ENCODE results near the gene KIAA1586. TPM values are rescaled to one million over a fixed set of nuclear protein-coding genes. Genes with fewer than 3 reads are reported as not detected.
"Not testable (repeated sequence)": the region's sequence is repeated elsewhere in the genome, so short reads cannot be mapped to it uniquely, and the experiment has no call there.

Gene KIAA1586
- total RNA-seq, 4 donors from 2014 or later: 3.1 to 6.4 (median 4.8) TPM

DNA sequence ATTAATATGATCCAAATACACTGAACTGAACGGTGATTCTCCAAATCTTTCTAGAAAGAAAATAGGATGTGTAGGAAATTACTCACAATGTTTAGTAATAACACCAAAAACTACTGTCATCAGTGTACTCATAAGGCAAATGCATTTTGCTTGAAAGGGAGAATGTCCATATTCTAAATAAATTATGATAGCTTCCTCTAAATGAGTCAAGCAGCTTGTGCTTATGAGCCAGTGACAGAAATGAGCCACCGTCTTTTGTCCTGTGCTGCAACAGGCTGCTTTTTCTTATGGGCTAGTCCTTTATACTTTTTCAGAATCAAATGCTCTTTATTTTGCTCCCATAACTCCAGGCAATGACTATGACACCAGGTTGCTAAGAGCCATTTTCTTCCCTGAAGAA is 39.0 kb downstream of the KIAA1586 start:
- H3K4me1 ChIP-seq: no peaks in the 10 kb centered on the region
- DNase-seq (ENCODE audit: low spot score in 2 of 2): no peak
- no peak overlapping the region for H3K27ac ChIP-seq
- no peaks in the 10 kb centered on the region for H3K27me3 ChIP-seq
- 87% methylated on average over 2 of the region's 2 CpGs for WGBS
- TF ChIP-seq EP300 (IDR thresholded peaks at IDR 0.05) (no peak), POLR2A (IDR thresholded peaks at IDR 0.05) (no peak), POLR2AphosphoS5 (IDR thresholded peaks at IDR 0.05) (no peak)
- TF ChIP-seq, protein P1, sequence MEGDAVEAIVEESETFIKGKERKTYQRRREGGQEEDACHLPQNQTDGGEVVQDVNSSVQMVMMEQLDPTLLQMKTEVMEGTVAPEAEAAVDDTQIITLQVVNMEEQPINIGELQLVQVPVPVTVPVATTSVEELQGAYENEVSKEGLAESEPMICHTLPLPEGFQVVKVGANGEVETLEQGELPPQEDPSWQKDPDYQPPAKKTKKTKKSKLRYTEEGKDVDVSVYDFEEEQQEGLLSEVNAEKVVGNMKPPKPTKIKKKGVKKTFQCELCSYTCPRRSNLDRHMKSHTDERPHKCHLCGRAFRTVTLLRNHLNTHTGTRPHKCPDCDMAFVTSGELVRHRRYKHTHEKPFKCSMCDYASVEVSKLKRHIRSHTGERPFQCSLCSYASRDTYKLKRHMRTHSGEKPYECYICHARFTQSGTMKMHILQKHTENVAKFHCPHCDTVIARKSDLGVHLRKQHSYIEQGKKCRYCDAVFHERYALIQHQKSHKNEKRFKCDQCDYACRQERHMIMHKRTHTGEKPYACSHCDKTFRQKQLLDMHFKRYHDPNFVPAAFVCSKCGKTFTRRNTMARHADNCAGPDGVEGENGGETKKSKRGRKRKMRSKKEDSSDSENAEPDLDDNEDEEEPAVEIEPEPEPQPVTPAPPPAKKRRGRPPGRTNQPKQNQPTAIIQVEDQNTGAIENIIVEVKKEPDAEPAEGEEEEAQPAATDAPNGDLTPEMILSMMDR (IDR thresholded peaks at IDR 0.05): no peak
- no peaks in the 10 kb centered on the region for H3K9me3 ChIP-seq
- no peak overlapping the region for H3K4me3 ChIP-seq
- H3K36me3 ChIP-seq: no peaks in the 10 kb centered on the region

DNA sequence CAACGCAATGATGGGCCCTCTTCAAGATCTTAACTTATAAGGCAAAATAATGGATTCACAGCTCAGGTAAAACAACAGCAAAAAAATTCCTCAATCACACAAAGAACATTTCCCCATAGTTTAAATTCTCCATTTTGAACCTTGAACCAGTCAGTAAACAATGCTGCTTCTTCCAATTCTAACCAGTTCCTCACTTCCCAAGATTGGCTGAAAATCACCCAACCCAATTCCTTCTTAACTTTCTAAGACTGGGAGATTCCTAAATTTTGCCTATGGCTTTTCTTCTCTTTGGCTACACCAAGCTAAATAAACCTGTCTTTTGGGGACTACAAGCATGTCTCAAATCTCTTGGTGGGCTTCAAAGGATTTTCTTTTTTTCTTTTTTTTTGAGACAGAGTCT is 40.4 kb downstream of the KIAA1586 start:
- TF ChIP-seq POLR2AphosphoS5 (IDR thresholded peaks at IDR 0.05) (no peak), POLR2A (IDR thresholded peaks at IDR 0.05) (no peak), EP300 (IDR thresholded peaks at IDR 0.05) (no peak)
- TF ChIP-seq, protein P1 (IDR thresholded peaks at IDR 0.05): no peak
- no peak overlapping the region for H3K4me3 ChIP-seq
- peaks cover 6% of the 10 kb centered on the region for H3K4me1 ChIP-seq
- DNase-seq (ENCODE audit: low spot score in 2 of 2): no peak
- H3K27me3 ChIP-seq: no peaks in the 10 kb centered on the region
- no peaks in the 10 kb centered on the region for H3K9me3 ChIP-seq
- no peaks in the 10 kb centered on the region for H3K36me3 ChIP-seq
- 100% methylated on average over 1 of the region's 1 CpG for WGBS
- H3K27ac ChIP-seq: no peak overlapping the region

DNA sequence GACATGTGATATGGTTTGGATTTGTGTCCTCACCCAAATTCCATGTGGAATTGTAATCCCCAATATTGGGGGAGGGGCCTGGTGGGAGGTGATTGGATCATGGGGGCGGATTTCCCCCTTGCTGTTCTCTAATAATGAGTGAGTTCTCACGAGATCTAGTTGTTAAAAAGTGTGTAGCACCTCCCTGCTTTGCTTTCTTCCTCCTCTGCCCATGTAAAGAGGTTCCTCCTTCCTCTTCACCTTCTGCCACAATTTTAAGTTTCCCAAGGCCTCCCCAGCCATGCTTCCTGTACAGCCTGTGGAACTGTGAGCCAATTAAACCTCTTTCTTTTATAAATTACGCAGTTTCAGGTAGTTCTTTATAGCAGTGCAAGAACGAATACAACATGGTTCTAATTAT is 41.4 kb downstream of the KIAA1586 start:
- 79% methylated on average over 4 of the region's 4 CpGs for WGBS

DNA sequence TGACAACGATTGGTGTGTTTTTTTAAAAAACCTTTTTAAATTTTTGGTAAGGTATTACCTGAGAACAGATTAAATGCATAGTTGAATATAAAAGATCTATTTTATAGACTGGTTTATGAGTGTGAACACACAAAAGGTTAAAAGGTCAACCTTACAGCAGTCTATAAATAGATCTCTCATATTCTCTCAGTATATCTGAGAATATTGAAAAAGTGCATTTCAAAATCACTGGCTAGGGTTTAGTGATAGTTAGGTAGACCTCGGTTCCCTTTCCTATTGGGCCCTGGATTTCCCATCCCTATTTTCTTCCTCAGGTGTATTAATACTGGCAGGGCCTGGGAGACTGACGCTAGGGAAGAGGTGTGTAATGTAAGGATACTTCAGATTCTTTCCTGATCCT is 42.8 kb downstream of the KIAA1586 start:
- no peak for TF ChIP-seq EP300 (IDR thresholded peaks at IDR 0.05)
- TF ChIP-seq POLR2A (IDR thresholded peaks at IDR 0.05): no peak
- TF ChIP-seq, protein P1 (IDR thresholded peaks at IDR 0.05): no peak
- TF ChIP-seq POLR2AphosphoS5 (IDR thresholded peaks at IDR 0.05): no peak

More for the DNA sequence above, 41.4 kb downstream of the KIAA1586 start:
- no peak for DNase-seq (ENCODE audit: low spot score in 2 of 2)
- Histone ChIP-seq H3K27ac (no peak overlapping the region), H3K9me3 (no peaks in the 10 kb centered on the region), H3K27me3 (no peaks in the 10 kb centered on the region), H3K4me3 (no peak overlapping the region), H3K36me3 (no peaks in the 10 kb centered on the region), H3K4me1 (peaks cover 15% of the 10 kb centered on the region)
- TF ChIP-seq POLR2AphosphoS5 (IDR thresholded peaks at IDR 0.05): no peak
- TF ChIP-seq, protein P1 (IDR thresholded peaks at IDR 0.05): no peak
- no peak for TF ChIP-seq POLR2A (IDR thresholded peaks at IDR 0.05)
- TF ChIP-seq EP300 (IDR thresholded peaks at IDR 0.05): no peak

DNA sequence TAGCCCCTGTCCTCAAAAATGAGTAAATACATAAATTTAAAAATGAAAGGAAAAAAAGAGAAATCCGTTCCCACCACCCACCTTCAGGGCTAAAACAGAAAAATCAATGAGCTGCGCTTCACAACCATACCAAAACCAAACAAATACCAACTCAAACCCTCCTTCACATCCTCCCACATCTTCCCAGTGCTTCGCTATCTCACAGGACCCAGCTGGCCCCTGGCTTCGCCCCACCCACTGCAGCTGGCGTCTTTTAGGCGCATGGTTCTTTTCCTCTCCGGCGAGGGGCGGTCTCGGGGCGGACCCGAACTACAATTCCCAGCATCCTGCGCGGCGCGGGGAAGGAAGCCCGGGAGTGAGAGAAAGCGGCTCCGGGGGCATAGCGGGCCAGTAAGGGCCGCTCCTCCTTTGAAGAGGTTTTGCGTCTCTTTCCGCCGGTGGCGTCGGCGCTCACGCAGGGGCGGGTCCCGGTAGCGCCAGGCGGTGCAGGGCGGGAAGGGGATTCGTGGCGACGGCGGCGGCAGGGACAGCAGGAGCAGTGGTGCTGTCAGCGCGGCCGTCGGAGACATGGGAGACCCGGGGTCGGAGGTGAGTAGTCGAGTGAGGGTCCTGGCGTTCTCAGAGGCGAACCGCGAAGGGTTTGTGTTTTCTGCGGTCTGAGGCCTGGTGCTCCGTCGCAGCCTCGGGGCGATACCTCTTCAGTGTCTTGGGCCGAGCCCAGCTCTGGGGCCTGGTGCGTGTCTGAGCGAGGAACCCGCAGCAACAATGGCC is 43.4 kb downstream of the KIAA1586 start, which contains the start of gene ZNF451:
ZNF451 (plus strand) TSS at position 502 of the 771 bp plus-strand sequence; CDS start at position 568, 66 bp downstream.
- peaks cover 26% of the 10 kb centered on the region for H3K4me1 ChIP-seq
- no peaks in the 10 kb centered on the region for H3K9me3 ChIP-seq
- no peaks in the 10 kb centered on the region for H3K36me3 ChIP-seq
- H3K27ac ChIP-seq: peak within 1 kb of the TSS; percentile 87
- H3K27me3 ChIP-seq: no peaks in the 10 kb centered on the region
- TF ChIP-seq POLR2A (IDR thresholded peaks at IDR 0.05): peak; percentile 62 to 89
- no peak for TF ChIP-seq EP300 (IDR thresholded peaks at IDR 0.05)
- peak; percentile 60 to 90 (median 63) for TF ChIP-seq POLR2AphosphoS5 (IDR thresholded peaks at IDR 0.05)
- TF ChIP-seq, protein P1 (IDR thresholded peaks at IDR 0.05): no peak
- WGBS: under 1% methylated on average over 21 of the region's 58 CpGs
- DNase-seq (ENCODE audit: low spot score in 2 of 2): peak; percentile 97 to 98
- H3K4me3 ChIP-seq: peak within 1 kb of the TSS; percentile 61

More for the DNA sequence above, 42.8 kb downstream of the KIAA1586 start:
- Histone ChIP-seq H3K4me1 (peaks cover 24% of the 10 kb centered on the region), H3K4me3 (peak overlapping the region; percentile 61), H3K36me3 (no peaks in the 10 kb centered on the region), H3K9me3 (no peaks in the 10 kb centered on the region), H3K27ac (no peak overlapping the region), H3K27me3 (no peaks in the 10 kb centered on the region)
- WGBS: 63% methylated on average over 3 of the region's 3 CpGs
- DNase-seq (ENCODE audit: low spot score in 2 of 2): no peak

DNA sequence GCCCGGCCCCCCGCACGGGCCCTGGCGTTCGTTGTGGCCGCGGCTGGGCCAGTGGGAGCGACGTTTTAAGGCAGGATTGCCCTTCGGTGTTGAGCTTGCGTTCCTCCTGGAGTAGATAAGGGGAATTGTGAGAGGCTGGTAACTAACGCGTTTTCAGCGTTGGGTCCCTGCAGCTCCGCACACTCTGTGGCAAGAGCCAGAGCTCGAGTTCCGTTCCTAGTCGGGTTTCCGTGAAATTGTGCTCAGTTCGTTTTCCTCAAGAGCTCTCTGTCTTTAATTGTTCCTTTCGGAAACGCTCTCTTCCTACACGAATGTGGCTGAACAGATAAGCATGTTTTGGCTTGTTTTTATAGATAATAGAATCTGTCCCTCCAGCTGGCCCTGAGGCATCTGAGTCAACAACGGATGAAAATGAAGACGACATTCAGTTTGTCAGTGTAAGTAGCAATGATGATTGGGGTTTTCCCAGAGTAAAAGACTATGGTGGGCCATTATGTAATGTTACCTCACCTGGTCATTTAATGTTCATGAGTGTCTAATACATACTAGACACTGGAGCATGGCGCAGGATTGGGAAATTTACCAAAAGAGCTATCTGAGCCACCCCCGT is 44.1 kb downstream of the KIAA1586 start:
- not testable (repeated sequence) for H3K27me3 ChIP-seq; H3K36me3 ChIP-seq; H3K27ac ChIP-seq; H3K9me3 ChIP-seq; DNase-seq (ENCODE audit: low spot score in 2 of 2)
- peak overlapping the region; percentile 61 for H3K4me3 ChIP-seq
- H3K4me1 ChIP-seq: peaks cover 26% of the 10 kb centered on the region
- WGBS: no CpG with 5 or more reads among the region's 27 CpGs

DNA sequence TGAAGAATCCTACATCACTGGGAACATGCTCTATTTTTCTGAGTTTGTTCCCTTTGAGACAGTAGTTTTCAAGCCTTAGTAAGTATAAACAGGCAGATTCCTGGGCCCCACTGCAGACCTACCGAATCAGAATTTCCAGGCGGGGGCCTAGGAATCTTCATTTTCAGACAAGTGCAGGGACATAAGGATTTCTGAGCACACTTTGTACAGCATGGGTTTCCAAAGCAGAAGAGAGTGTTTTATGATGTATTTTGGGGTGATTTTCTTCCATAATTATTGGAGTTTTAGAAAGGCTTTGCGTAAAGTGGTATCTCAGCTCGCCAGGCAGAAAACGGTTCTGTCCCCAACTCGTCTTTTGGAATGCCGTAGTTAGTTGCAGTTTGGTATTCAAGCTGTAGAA is 44.9 kb downstream of the KIAA1586 start:
- H3K4me1 ChIP-seq: peaks cover 26% of the 10 kb centered on the region
- not testable (repeated sequence) for DNase-seq (ENCODE audit: low spot score in 2 of 2); H3K27me3 ChIP-seq; H3K27ac ChIP-seq; H3K36me3 ChIP-seq; H3K4me3 ChIP-seq; H3K9me3 ChIP-seq
- WGBS: 87% methylated on average over 7 of the region's 7 CpGs
